GM21526 (cell line): ENCODE measurements around the gene CREB5.

ENCODE experiments used
- ATAC-seq: cut with Tn5 transposase; IDR thresholded peaks from one replicate; pipeline ENCODE4 v1.9.1; 2021; ENCODE audit warnings: moderate library complexity; ENCODE audit not compliant: unreplicated experiment, low FRiP score

Gene CREB5

DNA sequence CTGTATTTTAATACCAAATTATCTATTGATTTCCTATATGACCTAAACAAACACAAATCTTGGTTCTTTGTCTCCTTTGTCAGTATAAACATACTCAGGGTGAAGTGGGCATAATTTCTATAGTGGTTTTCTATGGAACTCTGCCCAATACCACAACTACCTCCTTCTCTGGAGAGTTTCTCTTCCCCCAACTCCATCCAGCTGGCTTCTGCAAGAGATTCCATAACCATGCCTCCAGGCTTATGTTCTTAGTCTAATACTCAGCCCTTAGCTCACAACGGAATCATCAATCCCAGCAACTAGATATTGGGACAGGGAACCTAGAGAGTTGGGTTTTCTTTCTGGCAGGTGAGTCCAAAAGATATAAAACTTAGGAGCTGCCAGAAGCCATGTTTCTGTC is 418.5 kb downstream of the CREB5 start:
- no peak for ATAC-seq

DNA sequence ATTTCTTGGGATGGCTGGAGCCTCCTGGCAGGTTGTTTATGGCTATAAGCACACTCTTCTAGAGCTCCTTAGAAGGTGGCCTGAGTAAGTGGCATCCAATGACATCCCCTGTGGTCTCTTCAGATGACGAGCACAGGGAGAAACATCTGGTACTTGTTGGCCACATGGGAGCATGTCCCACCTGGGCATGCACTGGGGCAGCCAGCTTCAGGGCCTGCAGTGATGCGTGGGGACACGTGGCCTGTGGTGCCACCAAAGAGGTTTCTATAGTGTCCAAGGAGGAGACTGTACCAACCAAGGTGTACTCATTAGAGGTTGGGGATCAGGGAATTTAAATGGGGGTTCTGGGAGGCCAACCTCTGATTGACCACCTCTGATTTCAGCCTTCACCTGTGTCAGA is 420.4 kb downstream of the CREB5 start:
- no peak for ATAC-seq

DNA sequence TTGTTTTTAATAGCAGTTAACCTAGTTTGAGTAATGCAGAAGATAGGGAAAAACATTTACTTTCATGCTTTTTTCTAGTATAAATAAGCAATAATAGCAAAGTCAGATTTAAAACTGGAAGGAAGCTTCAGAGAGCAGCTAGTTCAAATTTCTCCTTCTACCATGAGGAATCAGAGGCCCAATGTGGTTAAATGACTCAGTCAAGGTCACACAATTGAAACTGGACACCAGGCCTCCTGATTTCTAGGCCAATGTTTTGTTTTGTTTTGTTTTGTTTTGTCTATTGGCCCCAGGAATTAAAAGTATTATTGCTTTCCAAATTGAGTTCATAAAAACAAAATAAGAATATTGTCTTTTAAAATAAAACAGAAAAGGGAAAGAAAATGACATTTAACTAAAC is 423.5 kb downstream of the CREB5 start:
- no peak for ATAC-seq

DNA sequence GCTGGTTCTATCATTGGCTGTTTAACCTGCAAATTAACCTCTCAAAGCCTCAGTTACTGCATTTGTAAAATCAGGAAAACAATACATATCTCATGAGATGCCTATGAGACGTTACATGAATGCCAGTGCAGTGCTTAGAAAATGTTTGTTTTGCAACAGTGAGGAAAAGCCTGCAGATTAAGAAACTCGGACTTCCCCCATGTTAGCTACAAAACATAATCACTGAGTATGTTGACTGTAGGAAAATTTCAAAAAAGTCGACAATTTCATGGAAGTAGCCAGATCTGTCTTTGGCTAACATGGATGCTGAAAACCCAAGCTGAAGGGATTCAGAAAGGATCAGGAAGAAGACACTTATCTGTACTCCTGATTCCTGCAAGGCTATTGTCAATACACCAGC is 424.4 kb downstream of the CREB5 start:
- no peak for ATAC-seq

DNA sequence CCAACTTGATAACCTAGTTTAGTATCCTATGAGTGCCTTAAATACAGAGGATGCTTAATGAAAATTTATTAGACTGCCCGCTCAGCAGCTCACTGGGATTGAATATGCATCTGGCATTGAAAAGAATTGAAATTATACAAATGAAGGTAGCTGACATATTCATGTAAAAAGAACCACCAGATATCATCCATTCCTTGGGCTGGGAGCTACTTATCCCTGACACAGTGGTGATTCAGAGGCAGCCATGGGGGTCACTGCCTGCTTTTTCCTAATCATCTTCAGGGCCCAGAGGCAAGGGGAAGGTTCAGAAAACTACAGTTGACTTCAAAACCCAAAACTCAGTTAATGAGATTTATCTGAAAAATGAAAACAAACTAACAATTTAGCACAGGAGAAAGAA is 424.9 kb downstream of the CREB5 start:
- no peak for ATAC-seq

DNA sequence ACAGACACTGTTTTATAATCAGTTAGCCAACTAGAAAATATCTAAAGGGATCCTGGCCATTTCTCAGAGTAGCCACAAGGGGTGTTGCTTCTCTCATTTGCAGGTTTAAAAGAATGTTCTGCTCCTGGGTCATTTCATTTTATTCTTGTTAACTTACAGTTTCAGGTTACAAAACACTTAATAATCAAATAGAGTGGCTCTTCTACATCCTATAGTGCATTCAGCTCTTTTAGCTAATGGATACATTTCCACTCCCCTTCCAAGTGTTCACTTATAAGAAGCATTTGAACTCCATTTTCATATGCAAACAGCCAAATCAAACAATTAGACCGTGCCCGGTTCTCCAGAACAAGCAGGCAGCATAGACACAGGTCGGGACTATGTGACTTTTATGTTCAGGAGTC is 428.3 kb downstream of the CREB5 start:
- ATAC-seq, result no peak

DNA sequence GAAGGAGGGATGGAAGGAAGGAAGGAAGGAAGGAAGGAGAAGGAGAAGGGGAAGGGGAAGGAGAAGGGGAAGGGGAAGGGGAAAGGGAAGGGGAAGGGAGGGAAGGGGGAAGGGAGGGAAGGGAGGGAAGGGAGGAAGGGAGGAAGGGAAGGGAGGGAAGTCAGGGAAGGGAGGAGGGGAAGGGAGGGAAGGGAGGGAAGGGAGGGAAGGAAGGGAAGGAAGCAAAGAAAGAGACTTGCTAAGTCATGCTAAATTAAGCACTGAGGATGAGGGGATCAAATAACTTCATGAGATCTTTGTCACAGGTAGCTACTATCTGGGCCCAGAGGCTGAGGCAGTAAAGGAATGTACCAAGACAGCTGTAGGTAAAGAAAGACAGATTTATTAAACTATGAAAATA is 429.4 kb downstream of the CREB5 start:
- ATAC-seq, result no peak

DNA sequence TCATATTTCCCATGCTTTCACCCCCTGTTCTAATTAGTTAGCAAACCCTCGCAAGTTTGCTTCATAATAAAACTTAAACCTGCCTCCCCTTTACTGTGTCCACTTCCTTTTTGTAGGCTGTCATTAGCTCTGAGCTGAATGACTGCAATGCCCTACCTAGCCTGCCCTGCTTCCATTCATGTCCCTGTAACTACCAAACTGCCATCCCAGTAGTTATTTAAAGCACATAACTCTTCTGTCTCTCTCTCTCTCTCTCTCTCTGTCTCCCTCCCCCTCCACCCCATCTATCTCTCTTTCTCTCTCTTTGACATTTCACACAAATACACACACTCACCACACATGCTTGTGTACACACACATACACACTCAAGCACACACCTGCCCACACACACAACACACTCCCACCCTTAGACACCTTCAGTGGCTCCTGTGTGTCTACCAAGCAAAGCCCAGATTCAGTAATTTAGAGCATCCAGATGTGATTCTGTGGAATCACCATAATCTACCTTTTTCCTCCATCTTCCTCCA is 430.5 kb downstream of the CREB5 start:
- no peak for ATAC-seq

DNA sequence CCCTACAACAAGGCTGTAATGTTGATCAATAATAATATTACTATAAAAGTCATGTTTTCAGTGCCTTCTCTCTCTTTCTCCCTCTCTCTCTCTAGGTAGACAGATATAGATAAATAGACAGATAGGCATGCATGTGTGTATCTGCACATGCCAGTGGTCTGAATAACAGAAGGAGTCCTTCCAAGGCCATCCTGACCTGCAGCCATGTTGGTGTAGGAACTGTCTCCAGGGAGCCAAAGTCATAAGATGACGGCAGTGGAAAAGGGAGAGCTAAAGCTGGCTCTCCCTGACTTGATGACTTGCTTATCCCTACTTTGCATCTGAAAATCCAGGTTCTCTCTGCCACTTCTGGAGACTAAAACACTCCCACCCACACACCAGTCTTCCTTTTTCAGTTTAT is 432.8 kb downstream of the CREB5 start:
- ATAC-seq, result no peak

DNA sequence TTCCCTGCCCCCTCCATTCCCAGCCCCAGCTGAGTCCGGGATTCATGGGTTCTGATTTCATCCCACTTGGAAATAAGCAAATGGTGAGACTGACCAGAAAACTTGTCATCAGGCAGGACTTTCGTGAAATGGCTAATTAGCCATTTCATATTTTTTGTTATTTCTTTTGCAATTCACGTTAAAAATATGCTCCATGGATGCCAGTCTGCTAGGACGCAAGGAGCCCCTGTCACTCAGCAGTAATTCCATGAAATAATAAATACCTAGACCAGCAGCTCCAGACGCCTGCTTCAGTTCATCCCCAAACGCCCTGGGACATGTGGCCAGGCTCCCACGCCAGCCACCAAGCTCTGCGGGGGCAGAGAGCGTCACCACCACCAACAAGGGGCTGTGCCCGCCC is 434.9 kb downstream of the CREB5 start:
- ATAC-seq, result no peak

DNA sequence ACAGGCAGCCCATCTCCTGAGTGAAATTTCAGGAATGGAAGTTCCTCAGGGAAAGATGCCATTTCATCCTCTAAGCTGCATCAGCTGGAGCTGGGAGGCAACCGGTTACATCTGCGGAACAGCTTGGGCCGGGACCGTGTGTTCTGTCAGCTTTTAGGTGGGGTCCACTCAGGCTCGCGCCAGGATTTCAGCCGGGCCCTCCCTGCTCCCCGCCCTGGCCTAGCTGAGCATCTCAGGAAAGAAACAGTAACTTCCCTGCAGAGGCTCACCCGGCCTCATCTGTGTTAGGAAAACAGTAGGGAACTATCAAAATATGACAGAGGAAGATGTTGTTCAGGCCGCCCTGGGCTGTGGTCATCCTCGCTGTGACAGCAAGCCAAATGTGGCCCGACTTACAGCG is 435.4 kb downstream of the CREB5 start:
- no peak for ATAC-seq

DNA sequence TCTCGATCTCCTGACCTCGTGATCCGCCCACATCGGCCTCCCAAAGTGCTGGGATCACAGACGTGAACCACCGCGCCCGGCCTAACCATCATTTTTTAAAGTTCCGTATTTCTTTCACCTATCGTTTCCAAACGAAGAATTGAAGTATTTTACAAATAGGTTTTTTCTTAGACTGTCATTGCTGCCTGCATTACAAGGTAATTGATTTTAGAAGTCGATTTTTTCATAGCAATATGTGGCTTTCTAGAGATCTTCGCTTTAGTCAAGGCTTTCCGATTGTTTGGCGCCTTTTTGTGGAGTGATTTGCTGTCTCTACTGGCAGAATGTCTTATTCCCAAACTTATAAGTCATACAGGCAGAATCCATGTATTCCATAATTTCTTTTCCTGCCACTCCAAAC is 436.6 kb downstream of the CREB5 start:
- no peak for ATAC-seq

DNA sequence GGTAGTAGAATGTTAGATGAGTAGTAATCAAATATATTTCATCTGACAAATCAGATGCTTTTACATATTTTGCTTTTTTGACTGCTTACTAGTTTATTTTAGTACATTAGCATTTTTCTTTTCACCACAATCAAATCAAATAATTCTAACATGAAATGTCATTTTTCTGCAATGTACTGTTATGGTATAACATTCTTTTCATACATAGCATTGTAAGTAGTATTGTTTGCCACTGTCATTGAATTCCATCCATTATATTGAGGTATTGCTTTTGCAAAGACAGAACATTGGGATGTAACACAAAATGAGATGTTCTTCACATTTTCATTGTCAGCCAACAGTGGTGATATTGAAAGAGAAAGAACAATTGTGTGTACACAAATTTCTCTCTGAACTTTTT is 438.4 kb downstream of the CREB5 start:
- ATAC-seq, result no peak

DNA sequence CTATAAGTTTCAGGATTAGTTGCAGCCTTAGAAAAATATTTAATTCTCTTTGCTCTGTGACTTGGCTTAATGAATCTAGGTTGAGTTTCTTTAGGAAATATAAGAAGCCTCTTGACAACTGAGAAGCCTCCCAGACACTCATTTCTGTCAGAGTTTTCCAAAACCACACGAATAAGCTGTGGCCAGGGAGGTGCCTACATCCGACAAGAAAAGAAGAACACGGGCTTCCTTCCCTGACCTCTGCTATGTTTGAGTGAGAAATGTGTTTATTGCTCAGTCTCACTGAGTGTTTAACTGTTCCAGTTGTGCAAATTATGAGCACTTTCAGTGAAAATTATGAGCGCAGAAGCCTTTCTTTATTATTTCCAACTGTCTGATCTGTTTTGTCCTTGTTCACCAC is 440.8 kb downstream of the CREB5 start:
- ATAC-seq, result no peak

DNA sequence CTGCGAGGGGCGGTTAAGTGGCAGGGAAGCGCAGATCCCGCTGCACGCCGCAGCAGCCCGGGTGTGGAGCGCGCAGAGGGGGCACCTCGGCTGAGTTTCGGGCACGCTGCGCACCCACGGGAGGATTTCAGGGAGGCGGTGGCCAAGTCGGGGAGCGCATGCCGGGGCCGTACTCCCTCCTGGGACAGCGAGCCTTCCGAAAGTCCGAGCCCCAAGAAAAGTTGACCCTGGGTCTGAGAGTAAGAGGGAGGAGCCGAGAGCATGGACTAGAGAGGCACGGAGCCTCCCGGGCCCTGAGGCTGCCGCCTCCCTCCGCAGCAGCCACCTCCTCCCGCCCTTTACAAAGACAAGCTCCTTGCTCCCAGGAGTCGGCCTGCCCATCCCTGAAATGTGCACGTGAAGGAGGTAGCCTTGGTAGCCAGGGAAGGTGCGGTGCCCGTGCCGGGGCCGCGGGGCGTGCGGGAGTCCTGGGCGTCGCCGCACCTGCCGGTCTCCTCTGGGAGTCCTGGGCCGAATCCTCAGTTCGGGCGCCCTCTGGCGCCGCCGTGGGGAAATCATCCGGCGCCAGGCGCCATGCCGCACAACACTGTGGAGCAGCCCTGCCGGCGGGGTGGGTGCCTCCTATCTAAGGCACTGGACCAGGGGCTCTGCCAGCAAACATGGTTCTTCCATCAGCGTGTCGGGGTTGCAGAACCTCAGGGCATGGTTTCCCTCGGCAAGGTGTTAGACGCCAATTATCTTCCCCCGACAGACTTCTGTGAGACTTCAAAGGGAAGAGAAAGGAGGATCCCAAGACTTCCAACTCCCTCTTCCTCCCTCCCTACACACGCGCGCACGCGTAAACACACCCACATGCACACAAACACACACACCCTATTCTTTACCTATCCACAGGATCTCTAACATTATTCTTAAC is 441.8 kb downstream of the CREB5 start:
- peak; percentile 94 for ATAC-seq

DNA sequence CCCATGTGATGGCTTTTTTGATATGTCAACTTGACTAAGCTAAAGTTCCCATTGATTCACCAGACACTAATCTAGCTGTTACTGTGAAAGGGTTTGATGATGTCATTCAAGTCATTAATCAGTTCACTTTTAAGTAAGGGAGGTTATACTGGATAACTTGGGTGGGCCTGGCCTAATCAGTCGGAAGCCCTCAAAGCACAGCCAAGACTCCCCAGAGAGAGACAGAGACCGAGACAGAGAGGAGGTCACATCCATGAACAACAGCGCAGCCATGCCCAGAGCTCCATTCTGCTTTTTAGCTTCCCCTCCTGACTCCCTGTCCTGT is 442.4 kb downstream of the CREB5 start:
- ATAC-seq, result no peak

DNA sequence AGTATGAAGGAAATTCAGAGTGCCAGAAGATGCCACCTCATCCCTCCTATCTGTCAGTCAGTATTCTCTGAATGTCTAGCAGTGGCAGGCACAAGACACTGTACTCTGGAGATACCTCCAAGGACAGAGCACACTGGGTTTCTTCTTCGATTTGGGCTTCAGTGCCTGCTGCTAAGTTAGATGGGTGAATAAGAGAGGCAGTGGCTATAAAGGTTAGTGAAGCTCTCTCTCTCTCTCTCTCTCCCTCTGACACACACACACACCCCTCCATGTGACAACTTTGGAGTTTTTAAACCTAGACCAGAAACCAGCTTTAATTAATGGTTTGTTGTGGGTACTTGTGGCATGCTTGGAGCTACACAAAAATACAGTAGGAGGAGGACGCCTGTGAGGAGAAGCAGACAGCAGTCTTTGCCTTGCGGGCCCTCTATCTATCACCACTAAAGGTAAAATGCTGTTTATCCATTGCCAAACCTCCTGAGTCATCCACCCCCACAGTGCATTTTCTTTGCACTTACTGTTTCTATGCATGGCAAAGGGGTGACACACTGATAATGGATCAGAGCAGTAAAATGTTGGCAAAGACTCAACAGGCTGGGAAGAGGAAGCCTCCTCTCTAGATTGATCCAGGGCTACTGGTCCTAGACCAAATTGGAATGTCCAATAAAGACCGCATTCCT is 443.4 kb downstream of the CREB5 start:
- no peak for ATAC-seq

DNA sequence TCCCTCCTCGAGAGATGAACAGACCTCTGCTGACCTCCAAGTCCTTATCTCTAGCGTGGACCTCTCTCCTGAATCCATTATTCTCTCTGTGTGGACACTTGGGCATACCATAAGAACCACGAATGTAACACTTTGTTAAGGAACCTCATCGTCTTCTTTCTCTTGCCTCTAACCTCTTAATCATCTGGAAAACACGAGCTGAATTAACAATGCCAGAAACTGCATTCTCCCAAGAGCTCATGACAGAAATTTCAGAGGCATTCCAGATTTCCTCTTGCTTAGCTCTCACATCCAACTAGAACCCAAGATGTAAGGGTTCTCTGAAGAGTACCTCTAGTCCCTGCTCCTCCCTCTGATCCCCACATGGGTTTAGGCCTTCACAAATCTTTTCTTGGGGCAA is 444.3 kb downstream of the CREB5 start:
- no peak for ATAC-seq

DNA sequence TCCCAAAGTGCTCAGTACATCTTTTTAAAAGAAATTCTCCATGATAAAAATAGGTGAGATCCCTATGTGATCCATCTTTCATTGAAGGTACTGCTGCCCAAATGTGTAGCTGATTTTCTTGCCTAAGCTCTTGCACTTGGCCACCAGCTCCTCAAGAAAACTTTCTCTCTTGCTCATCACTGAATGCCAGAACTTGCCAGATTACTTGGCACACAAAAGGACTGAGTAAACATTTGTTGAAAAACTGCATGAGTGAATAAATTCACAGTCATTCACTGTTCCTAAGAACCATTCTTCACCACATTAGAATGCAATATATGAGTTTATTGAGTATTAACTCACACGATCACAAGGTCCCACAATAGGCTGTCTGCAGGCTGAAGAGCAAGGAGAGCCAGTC is 445.9 kb downstream of the CREB5 start:
- no peak for ATAC-seq

DNA sequence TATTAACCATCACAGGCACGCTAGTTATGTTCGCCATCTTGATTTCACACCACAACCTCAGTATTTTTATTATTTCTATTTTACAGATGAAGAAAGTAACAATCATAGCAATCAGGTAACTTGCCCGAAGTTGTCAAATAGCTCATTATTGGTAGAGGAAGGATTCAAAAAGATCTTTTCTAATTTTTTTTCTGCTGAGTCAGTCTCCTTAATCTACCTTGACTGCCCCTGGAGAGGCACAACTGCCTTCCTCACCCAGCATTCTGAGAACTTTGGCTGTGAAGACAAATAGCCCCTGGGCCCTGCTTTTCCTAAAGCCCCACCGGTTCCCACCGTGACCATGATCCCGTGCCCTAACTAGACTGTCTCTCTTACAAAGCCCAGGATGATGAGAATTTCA is 446.6 kb downstream of the CREB5 start:
- no peak for ATAC-seq

DNA sequence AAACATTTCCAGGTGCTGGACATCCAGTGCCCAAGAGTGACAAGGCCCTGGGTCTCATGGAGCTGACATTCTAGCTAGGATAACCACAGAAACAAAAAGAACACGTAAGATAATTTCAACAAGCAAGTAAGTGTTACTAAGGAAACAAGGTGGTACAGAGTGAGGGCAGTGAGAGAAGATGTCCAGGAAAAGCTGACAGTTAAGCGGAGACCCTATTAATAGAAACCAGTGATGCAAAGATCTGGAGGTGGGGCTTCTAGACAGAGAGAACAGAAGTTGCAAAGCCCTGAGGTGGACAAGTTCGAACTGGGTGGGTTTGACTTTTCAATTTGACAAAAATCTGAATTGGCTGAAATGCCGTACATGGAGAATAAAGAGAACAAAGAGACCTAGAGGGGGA is 449.5 kb downstream of the CREB5 start:
- no peak for ATAC-seq
